IMR-90 (cell line): ENCODE results near the gene OSBPL2. TPM values are rescaled to one million over a fixed set of nuclear protein-coding genes. Genes with fewer than 3 reads are reported as not detected.

Experiments
- ATAC-seq: fragments of 200-7000 bp; cut with Tn5 transposase; 2 replicates; pipeline ENCODE4 v1.9.1; 2020; ENCODE audit warnings: low read depth, mild to moderate bottlenecking, moderate library complexity
- BruUV-seq: library from RNA; stranded (reverse); fragments of 400-500 nt; replicated peaks from 2 replicates; lab custom pipeline; 2021; lab: Mats Ljungman, UMichigan
- CTCF ChIA-PET: fragments of 300-600 bp; formaldehyde crosslinking; extraction: SDS; loops from one replicate; lab custom pipeline; 2021; ENCODE audit warnings: antibody characterized with exemption; lab: Yijun Ruan, JAX
- POLR2A ChIA-PET: fragments of 300-600 bp; sonication (Branson Sonifier 250); formaldehyde crosslinking; loops from one replicate; lab custom pipeline; 2022; ENCODE audit warnings: antibody characterized with exemption; ENCODE audit not compliant: unreplicated experiment; lab: Charles Lee
- DNase-seq: peaks from one replicate; pipeline ENCODE4 v3.0.0; 2013
- H2AFZ ChIP-seq: replicated peaks from 2 replicates; pipeline ENCODE3; 2013; ENCODE audit warnings: low read length, mild to moderate bottlenecking; ENCODE audit not compliant: poor library complexity
- H2AK5ac ChIP-seq: 2 replicates; pipeline ENCODE4 v1.6.1; 2013; ENCODE audit warnings: low read depth, low read length, inconsistent platforms
- H2AK9ac ChIP-seq: replicated peaks from 2 replicates; pipeline ENCODE3; 2013; ENCODE audit warnings: mild to moderate bottlenecking, low read depth, low read length, moderate library complexity; ENCODE audit not compliant: poor library complexity
- H2BK120ac ChIP-seq: 2 replicates; pipeline ENCODE4 v1.6.1; 2013; ENCODE audit warnings: low read depth, low read length, inconsistent platforms
- H2BK15ac ChIP-seq: 3 replicates; pipeline ENCODE4 v1.6.1; 2013; ENCODE audit warnings: low read depth, low read length, inconsistent platforms
- H2BK20ac ChIP-seq: 2 replicates; pipeline ENCODE4 v1.6.1; 2013; ENCODE audit warnings: low read depth, mild to moderate bottlenecking, inconsistent platforms, low read length, moderate library complexity
- H2BK5ac ChIP-seq: 2 replicates; pipeline ENCODE4 v1.6.1; 2013; ENCODE audit warnings: mild to moderate bottlenecking, low read depth, low read length, inconsistent platforms; ENCODE audit not compliant: poor library complexity, severe bottlenecking
- H3K14ac ChIP-seq: replicated peaks from 2 replicates; pipeline ENCODE4 v1.6.1; 2013; ENCODE audit warnings: low read depth, low read length, inconsistent platforms
- H3K18ac ChIP-seq: 2 replicates; pipeline ENCODE4 v1.6.1; 2013; ENCODE audit warnings: low read depth, low read length, control low read depth
- H3K23ac ChIP-seq: 2 replicates; pipeline ENCODE4 v1.6.1; 2013; ENCODE audit warnings: low read depth, low read length, inconsistent platforms
- H3K27ac ChIP-seq: 2 replicates; pipeline ENCODE4 v1.5.1; 2013; ENCODE audit warnings: mild to moderate bottlenecking, control low read depth, low read length; ENCODE audit not compliant: insufficient read depth
- H3K27me3 ChIP-seq: 2 replicates; pipeline ENCODE4 v1.6.1; 2013; ENCODE audit warnings: low read length; ENCODE audit not compliant: control insufficient read depth, insufficient read depth
- H3K36me3 ChIP-seq: 2 replicates; pipeline ENCODE4 v1.6.1; 2013; ENCODE audit warnings: low read length, mixed read lengths; ENCODE audit not compliant: control insufficient read depth, insufficient read depth
- H3K4ac ChIP-seq: 2 replicates; pipeline ENCODE4 v1.6.1; 2013; ENCODE audit warnings: low read depth, low read length, inconsistent platforms
- H3K4me1 ChIP-seq: 2 replicates; pipeline ENCODE4 v1.6.1; 2013; ENCODE audit warnings: low read length, mixed read lengths; ENCODE audit not compliant: control insufficient read depth, insufficient read depth
- H3K4me2 ChIP-seq: 2 replicates; pipeline ENCODE4 v1.6.1; 2013; ENCODE audit warnings: low read depth, mild to moderate bottlenecking, control low read depth, low read length, moderate library complexity
- H3K4me3 ChIP-seq: 2 replicates; pipeline ENCODE4 v1.5.1; 2013; ENCODE audit warnings: low read depth, mild to moderate bottlenecking, control low read depth, low read length, moderate library complexity; ENCODE audit not compliant: insufficient read depth
- H3K56ac ChIP-seq: 2 replicates; pipeline ENCODE4 v1.6.1; 2013; ENCODE audit warnings: low read length, inconsistent platforms; ENCODE audit not compliant: insufficient read depth; ENCODE audit errors: extremely low read depth
- H3K79me1 ChIP-seq, 2 experiments: 2 replicates each; pipeline ENCODE4 v1.6.1; 2013; ENCODE audit warnings: low read length in 2 of 2, inconsistent platforms in 1 of 2, low read depth in 1 of 2
- H3K9ac ChIP-seq: 2 replicates; pipeline ENCODE4 v1.6.1; 2013; ENCODE audit warnings: low read depth, low read length, control low read depth
- H3K9me1 ChIP-seq: 2 replicates; pipeline ENCODE4 v1.6.1; 2013; ENCODE audit warnings: low read length, inconsistent platforms; ENCODE audit not compliant: insufficient read depth
- H3K9me3 ChIP-seq: 2 replicates; pipeline ENCODE4 v1.6.1; 2013; ENCODE audit warnings: low read length; ENCODE audit not compliant: control insufficient read depth, insufficient read depth
- H4K20me1 ChIP-seq: 2 replicates; pipeline ENCODE4 v1.6.1; 2013; ENCODE audit warnings: low read length, inconsistent platforms; ENCODE audit not compliant: insufficient read depth
- H4K5ac ChIP-seq: 2 replicates; pipeline ENCODE4 v1.6.1; 2013; ENCODE audit warnings: mild to moderate bottlenecking, low read depth, low read length, control low read depth
- H4K8ac ChIP-seq, 2 experiments: 2 replicates each; pipeline ENCODE4 v1.6.1; 2013; ENCODE audit warnings: low read depth in 2 of 2, low read length in 2 of 2, control low read depth in 1 of 2, inconsistent platforms in 1 of 2
- H4K91ac ChIP-seq: 2 replicates; pipeline ENCODE4 v1.6.1; 2013; ENCODE audit warnings: low read depth, low read length, inconsistent platforms; ENCODE audit not compliant: insufficient read depth
- CHD1 ChIP-seq: IDR thresholded peaks from 2 replicates; pipeline ENCODE4 v1.6.1; 2012; ENCODE audit warnings: low read depth, low read length, improper control_type of control experiment
- NFE2L2 ChIP-seq: fragments of 150-350 bp; IDR thresholded peaks from 2 replicates; pipeline ENCODE4 v1.6.1; 2016; ENCODE audit warnings: low read depth, mild to moderate bottlenecking, low read length
- POLR2A ChIP-seq: IDR thresholded peaks from 2 replicates; pipeline ENCODE4 v1.6.1; 2012; ENCODE audit warnings: mild to moderate bottlenecking, low read depth, low read length
- RAD21 ChIP-seq: IDR thresholded peaks from 2 replicates; pipeline ENCODE4 v1.6.1; 2012; ENCODE audit warnings: low read length, improper control_type of control experiment
- RCOR1 ChIP-seq: IDR thresholded peaks from 2 replicates; pipeline ENCODE4 v1.6.1; 2012; ENCODE audit warnings: mild to moderate bottlenecking, low read length, improper control_type of control experiment; ENCODE audit not compliant: insufficient replicate concordance
- RFX5 ChIP-seq: IDR thresholded peaks from 2 replicates; pipeline ENCODE4 v1.8.0; 2012; ENCODE audit warnings: low read depth, mild to moderate bottlenecking, low read length, moderate library complexity
- SMC3 ChIP-seq: fragments of 150-350 bp; IDR thresholded peaks from 2 replicates; pipeline ENCODE4 v1.6.1; 2016; ENCODE audit warnings: low read depth, mild to moderate bottlenecking, antibody characterized with exemption, low read length, moderate library complexity
- WGBS, 2 experiments: methylation state at CpG; one replicate each; pipeline versions ENCODE4 v1.1.5 to v1.1.7; 2013; ENCODE audit warnings: missing lambda C conversion rate in 2 of 2; ENCODE audit not compliant: insufficient read length in 1 of 2; ENCODE audit errors: extremely low coverage in 2 of 2; 5-methylcytosine and 5-hydroxymethylcytosine counted together
- dilution Hi-C: fragments of 300-500 bp; cut with HindIII; formaldehyde crosslinking; loops from one replicate; pipeline ENCODE4 v1.14.3; 2018; ENCODE audit warnings: low sequenced_read_pairs; ENCODE audit not compliant: unreplicated experiment
- in situ Hi-C: fragments of 300-500 bp; cut with MboI; formaldehyde crosslinking; loops from 3 replicates; pipeline ENCODE4 v1.14.3; 2019; ENCODE audit warnings: low sequenced_read_pairs, inconsistent platforms, mixed read lengths
- intact Hi-C: fragments of 100-400 bp; cut with micrococcal nuclease; formaldehyde crosslinking; loops from 2 replicates; pipeline ENCODE4 v1.10.0; 2022
- polyA plus RNA-seq, 3 experiments: library from polyadenylated mRNA; depleted of rRNA; stranded (reverse); fragments of >200 nt; gene quantifications; 2 replicates each; pipeline ENCODE4 v1.2.3, GENCODE V29; 2012; ENCODE audit warnings: low replicate concordance in 1 of 3
- total RNA-seq: library from RNA; depleted of rRNA; stranded (reverse); fragments of >200 nt; gene quantifications from 2 replicates; pipeline ENCODE4 v1.2.3, GENCODE V29; 2012

OSBPL2 gene
- total and polyA plus RNA-seq, 2 of the 4 experiments (the other 2 are of a cell fraction), result 19.3 to 27.6 TPM

GRCh38 chr20:62217913-62218773, 20.2 kb upstream of the OSBPL2 start:
- Histone ChIP-seq H3K18ac (no peak overlapping the region), H2BK15ac (no peak overlapping the region), H3K27ac (no peak overlapping the region), H3K9me1 (no peaks in the 10 kb centered on the region), H3K36me3 (no peaks in the 10 kb centered on the region), H2BK5ac (no peak overlapping the region), H2AK5ac (no peak overlapping the region), H4K8ac (no peak overlapping the region), H3K4me2 (no peak overlapping the region), H3K27me3 (peaks cover 75% of the 10 kb centered on the region), H3K56ac (no peak overlapping the region), H3K4me1 (no peaks in the 10 kb centered on the region), H3K4me3 (no peak overlapping the region), H3K23ac (no peak overlapping the region), H3K79me1 (no peaks in the 10 kb centered on the region), H4K5ac (no peak overlapping the region), H4K20me1 (peaks cover 12% of the 10 kb centered on the region), H2BK120ac (no peak overlapping the region), H2AK9ac (no peak overlapping the region), H3K9ac (no peak overlapping the region), H3K4ac (no peak overlapping the region), H2AFZ (no peak overlapping the region), H4K91ac (no peak overlapping the region), H3K9me3 (no peaks in the 10 kb centered on the region), H3K14ac (no peak overlapping the region), H2BK20ac (no peak overlapping the region)
- no TSS peak for BruUV-seq
- intact Hi-C loops, result no loop called here
- ChIA-PET CTCF (no interaction called here), POLR2A (no interaction called here)
- dilution Hi-C loops, result no loop called here
- in situ Hi-C loops, result no loop called here
- DNase-seq, result no peak
- 53% methylated on average over 12 of the region's 38 CpGs; no CpG with 5 or more reads in 1 of the 2 experiments for WGBS, 2 experiments
- TF ChIP-seq RCOR1 (no peak), CHD1 (no peak), POLR2A (no peak), SMC3 (no peak), NFE2L2 (no peak), RFX5 (no peak), RAD21 (no peak)
- no peak for ATAC-seq
